ENCODE data around the gene USP5.

The USP5 gene

DNA sequence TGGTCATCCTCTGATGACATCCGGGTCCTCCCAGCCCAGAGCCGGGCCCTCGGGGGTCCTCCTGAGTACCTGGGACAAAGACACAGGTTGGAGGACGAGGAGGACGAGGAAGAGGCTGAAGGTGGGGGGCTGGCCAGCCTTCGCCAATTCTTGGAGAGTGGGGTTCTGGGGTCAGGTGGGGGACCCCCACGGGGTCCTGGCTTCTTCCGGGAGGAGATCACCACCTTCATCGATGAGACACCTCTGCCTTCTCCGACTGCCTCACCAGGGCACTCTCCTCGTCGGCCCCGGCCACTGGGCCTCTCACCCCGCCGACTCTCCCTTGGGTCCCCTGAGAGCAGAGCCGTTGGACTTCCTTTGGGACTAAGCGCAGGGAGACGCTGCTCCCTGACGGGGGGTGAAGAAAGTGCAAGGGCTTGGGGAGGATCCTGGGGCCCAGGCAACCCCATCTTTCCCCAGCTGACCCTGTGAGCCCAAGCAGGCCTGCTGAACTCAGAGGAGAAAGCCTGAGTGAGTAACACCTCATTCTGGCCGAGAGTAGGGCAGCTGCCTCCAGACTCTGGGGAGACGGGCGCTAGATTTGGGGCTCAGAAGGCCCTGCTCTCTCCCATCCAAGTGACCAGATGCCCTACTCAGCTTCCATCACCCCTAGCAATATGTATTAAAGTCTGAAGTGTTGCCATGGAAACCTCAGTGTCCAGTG, 25.1 kb upstream of the USP5 start:
- DNase-seq, result no peak

DNA sequence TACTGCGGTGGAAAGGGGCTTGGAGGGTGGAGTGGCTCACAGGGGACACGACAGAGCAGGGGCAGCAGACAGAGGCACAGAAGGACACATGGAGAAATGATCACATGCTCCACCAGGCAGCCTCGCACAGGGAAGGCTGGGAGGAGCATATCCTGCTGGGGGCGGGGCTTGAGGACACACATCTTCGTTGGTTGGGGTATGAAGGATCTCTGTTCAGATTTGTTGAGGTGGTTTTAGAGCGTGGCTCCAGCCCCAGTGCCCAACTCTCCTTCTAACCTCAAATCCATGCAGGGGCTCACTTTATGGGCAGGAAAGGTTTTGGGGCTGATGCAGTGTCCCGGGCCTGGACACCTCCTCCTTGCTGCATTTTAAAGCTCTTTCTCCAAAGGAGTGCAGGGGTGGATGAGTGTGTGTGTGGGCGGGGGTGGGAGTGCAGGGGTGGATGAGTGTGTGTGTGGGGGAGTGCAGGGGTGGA, 24.5 kb upstream of the USP5 start:
- DNase-seq, result no peak

DNA sequence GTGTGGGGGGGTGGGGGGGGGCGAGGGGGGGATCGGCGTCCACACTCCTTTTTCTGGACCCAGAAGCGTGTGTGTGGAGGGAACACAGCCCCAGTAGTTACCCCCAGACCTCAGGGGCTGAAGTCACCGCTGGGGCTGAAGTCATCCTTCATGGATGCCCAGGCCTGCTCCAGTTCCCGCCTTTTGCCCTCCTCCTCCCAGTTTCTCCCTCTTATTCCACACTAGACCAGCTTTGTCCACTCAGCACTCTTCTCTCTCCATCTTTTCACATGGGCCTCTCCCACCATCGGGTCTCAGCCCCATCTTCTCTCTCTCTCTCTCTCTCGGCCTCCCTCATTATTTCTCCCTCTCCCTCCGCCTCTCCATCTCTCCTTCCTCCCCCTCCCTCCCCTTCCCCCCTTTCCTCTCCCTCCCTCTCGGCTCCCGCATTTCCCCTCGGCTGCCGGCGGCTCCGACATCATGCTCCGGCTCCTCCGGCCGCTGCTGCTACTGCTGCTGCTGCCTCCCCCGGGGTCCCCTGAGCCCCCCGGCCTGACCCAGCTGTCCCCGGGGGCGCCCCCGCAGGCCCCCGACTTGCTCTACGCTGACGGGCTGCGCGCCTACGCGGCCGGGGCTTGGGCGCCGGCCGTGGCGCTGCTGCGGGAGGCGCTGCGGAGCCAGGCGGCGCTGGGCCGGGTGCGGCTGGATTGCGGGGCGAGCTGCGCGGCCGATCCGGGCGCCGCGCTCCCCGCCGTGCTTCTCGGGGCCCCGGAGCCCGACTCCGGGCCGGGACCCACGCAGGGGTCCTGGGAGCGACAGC, 23.8 kb upstream of the USP5 start, which contains the start of gene P3H3:
Gene P3H3, plus strand, starts transcription at position 426 of the 799 bp plus-strand sequence. Its CDS starts 34 bp downstream, at position 460.
- no peak for DNase-seq

DNA sequence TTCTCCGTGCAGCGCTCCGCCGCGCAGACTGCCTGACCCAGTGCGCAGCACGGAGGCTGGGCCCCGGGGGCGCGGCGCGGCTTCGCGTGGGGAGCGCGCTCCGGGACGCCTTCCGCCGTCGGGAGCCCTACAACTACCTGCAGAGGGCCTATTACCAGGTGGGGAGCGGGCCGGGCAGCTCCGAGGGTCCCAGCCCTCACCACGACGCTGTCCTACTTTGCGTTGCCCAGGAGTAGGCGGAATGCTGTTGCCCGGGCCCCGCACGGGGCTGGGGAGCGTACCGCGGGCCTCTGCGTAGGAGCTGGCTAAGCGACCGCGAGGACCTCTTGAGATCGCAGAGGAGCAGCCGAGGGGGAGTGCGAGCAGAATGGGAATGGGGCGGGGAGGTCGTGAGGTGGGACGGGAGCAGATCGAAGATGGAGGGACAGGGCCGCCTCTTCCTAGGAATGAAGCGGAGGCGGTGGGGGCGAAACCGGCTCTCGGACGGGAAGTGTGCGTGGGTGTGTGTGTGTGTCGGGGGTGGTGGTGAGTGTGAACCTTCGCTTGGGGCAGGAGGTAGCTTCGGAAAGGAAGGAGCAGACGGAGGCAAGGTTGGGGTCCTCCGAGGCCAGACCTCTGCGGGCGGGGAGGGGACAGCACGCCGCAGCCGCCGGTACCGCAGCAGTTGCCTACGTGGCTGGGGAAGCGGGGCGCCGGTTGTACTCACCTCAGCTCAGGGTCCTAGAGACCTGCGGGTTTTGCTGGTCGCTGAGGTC, 23.0 kb upstream of the USP5 start:
- no peak for DNase-seq

DNA sequence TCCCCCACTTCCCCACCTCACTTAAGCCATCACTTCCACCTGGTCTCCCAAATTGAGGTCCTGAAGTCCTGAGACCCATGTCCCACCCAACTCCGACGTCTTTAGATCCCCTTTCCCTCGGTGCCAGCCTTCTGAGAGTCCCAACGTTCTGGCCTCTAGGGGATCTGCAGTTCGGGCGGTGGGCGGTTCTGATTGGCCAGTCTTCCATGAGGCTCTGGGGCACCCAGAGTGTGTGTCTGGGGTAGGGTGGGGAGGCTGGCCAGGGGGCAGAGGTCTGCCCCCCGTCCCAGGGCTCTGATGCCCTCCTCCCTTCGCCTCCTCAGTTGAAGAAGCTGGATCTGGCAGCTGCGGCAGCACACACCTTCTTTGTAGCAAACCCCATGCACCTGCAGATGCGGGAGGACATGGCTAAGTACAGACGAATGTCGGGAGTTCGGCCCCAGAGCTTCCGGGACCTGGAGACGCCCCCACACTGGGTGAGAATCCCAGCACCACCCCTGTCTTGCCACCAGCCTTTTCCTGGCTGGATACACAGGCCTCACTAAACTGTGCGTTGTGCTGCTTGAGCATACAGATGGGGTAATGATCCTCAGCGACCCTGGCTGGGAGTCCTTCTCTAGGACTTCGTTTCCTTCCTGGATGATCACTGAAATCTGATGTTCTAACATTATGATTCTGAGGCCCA, 22.3 kb upstream of the USP5 start:
- DNase-seq, result no peak

DNA sequence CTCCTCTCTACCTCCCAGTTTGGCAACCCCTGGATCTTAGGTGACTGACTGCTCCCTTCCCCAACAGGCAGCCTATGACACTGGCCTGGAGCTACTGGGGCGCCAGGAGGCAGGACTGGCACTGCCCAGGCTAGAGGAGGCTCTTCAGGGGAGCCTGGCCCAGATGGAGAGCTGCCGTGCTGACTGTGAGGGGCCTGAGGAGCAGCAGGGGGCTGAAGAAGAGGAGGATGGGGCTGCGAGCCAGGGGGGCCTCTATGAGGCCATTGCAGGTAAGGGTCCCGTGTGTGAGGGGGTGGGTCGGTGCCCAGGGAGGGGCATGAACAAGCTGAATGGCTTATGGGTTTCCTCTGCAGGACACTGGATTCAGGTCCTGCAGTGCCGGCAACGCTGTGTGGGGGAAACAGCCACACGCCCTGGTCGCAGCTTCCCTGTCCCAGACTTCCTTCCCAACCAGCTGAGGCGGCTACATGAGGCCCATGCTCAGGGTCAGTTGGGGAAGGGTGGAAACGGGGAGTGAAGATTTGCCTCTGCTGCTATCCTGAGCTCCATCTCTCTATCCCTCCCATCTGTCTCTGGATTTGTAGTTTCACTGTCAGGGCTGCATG, 21.6 kb upstream of the USP5 start:
- no peak for DNase-seq

DNA sequence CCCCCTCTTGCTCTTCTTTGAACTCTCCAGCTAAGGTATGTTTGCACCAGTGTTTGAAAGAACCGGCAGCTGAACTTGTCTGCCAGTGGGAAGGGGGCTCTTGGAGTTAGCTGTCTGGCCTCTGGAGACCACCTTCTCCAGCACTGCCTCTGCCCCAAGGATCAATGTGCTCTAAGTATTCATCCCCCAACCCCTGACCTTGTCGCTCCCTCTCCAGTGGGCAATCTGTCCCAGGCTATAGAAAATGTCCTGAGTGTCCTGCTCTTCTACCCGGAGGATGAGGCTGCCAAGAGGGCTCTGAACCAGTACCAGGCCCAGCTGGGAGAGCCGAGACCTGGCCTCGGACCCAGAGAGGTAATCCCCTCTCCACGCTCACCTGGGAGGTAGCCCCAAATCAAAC, 21.0 kb upstream of the USP5 start:
- no peak for DNase-seq

DNA sequence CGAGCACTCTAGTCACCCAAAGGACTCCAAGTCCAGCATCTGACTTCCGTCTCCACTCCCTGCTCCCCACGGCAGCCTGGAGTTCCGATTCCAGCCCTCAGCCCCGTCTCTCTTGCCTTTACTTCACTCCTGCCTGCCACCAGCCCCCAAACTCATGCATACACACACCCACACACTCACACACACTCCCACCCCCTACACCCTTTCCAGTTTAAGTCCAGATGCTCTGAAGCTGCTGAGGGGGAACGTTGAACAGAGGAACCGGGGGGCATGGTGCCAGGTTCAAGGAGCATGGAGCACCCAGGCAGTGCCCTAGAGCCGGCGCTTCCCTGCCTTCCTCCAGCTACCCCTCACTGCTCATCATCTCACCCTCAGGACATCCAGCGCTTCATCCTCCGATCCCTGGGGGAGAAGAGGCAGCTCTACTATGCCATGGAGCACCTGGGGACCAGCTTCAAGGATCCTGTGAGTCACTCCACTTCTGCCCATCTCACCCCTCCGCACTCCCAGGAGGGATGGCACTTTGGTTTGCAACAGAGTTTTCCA, 20.4 kb upstream of the USP5 start:
- no peak for DNase-seq

DNA sequence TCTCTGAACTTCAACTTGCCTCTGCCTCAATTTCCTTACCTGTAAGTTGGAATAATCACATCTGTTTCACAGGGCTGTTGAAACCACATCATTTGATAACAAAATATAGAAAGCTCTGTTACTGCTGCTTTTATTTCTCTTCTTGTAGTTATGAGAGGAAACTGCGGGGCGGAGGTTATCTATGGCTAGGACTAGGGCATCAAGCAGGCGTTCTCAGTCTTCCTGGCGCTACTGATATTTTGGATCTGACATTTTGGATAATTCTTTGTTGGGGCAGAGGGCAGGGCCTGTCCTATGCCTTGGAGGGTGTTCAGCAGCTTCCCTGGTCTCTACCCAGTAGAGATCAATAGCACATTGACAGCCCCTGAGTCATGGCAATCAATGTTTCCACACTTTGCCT, 19.8 kb upstream of the USP5 start:
- no peak for DNase-seq

DNA sequence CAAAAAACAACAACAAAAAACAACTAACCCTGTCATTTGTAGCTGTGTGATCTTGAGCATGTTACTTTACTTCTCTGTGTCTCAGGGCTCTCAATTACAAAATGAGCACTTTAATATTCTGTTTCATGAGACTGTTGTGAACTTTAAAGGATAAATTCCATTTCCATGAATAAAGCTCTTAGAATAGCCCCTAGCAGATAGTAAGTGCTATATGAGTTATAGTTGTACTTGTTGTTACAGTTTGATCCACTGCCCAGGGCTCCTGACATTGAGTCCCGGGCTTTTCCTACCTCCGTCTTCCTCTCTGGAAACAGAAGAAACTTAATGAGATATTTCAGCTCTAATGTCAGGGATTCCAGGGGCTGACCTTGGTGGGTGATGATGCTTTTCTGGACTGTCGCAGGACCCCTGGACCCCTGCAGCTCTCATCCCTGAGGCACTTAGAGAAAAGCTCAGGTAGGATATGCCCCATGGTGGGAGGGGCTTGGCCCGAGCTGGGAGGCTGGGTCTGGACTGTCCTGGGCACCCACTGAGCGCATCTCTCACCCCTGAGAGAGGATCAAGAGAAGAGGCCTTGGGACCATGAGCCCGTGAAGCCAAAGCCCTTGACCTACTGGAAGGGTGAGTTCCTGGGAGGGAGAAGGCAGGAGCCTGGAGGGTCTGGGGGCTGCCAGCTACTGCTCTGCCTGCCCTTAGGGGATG, 18.6 kb upstream of the USP5 start:
- no peak for DNase-seq

DNA sequence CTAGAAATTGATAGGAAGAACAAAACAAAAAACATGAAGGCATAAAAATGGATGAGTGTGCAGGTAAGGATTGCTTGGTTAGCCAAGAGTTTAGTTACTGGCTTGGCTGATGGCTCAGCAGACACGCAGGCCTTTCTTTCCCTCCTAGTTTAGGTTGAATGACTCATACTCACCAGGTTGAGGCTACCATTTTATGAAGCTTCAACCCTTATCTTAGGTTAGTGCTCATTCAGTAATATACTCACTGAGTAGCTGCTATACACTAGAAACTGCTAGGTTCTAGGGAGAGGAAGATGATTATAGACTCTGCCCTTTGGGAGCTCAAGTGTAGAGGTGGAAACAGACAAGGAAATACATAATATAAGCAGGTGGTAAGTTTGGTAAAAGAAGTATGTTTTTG, 17.7 kb upstream of the USP5 start:
- no peak for DNase-seq

DNA sequence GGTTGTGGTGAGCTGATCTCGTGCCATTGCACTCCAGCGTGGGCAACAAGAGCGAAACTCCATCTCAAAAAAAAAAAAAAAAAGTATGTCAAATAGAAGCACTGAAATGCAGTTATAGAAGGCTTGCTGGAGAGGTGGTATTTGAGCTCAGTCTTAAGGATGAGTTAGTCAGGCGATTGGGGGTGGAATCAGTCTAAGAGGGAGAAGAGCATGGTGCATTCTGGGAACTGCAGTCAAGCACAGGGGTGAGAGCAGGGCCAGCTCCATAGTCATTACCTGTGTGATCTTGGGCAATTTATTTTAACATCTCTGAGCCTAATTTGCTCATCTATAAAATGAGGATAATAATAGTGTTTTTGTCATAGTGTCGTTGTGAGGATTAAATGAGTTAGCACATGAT, 17.1 kb upstream of the USP5 start:
- no peak for DNase-seq

DNA sequence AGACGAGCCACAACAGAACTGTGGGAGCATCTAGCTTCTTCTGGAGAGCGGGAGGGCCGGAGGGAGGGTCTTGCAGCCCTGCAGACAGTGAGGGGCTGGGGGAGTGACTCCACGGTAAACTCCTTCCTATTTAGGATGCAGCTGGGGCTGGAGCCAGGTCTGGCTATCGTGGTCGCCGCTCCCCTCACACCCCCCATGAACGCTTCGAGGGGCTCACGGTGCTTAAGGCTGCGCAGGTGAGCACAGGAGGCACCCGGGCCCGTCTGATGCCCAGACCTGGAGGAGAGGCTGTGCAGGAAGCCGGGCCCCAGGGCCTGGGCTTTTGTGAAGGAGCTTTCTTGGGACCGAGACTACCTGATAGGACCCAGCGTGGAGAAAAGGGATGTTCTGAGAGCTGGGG, 15.1 kb upstream of the USP5 start:
- DNase-seq, result no peak

DNA sequence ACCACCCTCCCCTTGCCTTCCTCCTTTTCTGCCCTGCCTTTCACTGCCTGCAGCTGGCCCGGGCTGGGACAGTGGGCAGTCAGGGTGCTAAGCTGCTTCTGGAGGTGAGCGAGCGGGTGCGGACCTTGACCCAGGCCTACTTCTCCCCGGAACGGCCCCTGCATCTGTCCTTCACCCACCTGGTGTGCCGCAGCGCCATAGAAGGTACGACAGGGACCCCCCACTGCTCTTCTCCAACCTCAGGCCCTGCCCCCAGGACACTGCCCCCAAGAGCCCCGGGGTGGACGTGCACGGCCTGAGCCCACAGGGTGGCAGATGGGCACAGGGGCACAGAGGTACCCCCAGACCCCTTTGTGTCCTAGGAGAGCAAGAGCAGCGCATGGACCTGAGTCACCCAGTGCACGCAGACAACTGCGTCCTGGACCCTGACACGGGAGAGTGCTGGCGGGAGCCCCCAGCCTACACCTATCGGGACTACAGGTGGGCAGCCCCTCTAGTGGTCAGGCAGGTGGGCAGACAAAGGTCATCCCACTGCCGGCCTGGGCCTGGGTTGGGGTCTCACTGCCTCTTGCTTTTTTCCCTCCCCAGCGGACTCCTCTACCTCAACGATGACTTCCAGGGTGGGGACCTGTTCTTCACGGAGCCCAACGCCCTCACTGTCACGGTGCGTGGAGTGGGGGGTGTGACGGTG, 14.4 kb upstream of the USP5 start:
- no peak for DNase-seq

DNA sequence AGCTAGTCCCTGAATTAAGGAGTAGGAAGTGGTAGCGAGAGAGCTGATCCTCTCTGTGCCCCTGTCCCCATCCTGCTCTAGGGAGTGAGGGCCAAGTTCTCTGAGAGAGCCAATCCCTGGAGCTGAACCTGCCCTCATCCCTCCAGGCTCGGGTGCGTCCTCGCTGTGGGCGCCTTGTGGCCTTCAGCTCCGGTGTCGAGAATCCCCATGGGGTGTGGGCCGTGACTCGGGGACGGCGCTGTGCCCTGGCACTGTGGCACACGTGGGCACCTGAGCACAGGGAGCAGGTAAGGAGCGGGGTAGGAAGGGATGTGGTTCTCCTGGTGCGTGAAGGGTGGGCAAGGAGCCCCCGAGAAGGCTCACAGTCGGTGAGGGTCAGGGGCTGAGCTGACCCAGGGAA, 13.1 kb upstream of the USP5 start:
- DNase-seq, result no peak

DNA sequence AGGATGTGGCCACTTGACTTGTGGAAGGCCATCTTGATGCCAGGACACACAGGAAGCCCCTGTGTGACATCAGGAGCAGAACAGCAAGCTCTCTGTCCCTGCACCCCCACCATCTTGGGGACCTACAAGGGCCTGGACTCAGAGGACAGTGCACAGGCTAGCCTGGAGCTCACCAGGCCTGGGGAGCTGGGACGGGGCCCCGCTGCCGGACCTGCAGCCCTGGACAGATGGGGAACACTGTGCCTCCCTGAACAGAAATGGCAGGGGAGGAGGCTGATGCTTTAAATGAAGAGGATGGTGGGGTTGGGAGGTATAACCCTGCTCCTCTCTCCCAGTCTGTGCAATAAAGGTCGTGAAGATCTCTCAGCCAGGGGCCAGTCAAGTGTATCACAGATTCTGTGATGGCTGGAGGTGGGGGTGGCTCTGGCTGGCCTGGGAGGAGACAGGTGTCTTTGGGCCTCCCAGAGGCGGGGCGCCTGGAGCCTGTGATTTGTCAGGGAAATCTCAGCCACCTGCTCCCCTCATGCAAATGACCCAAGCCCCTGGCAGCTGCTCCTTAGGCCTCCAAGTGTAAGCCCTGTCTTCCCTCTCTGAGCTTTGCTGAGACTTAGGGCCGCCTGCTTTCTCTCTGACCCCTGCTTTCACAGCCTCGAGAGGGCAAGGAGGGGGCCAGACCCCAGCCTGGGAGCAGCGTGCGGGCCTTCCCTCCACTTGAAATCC, 12.3 kb upstream of the USP5 start:
- DNase-seq, result peak; percentile 57

DNA sequence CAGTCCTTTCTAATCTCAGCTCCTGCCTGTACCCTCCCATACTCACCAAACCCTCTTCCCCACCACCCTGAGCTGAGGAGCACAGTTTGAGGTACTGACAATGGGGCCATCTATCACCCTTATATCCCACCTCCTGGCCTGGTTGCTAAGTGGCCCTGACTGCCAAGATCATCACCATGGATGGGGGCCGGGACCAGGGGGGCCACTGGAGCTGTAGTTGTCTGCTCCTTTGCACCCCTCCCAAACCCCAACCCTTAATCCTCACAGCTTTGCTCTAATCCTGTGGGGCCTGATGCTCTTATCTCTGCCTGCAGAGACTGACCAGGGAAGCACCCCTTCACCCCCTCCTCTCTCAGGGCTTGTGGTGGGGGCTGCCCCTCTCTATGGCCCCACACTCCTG, 11.6 kb upstream of the USP5 start:
- DNase-seq, result no peak

DNA sequence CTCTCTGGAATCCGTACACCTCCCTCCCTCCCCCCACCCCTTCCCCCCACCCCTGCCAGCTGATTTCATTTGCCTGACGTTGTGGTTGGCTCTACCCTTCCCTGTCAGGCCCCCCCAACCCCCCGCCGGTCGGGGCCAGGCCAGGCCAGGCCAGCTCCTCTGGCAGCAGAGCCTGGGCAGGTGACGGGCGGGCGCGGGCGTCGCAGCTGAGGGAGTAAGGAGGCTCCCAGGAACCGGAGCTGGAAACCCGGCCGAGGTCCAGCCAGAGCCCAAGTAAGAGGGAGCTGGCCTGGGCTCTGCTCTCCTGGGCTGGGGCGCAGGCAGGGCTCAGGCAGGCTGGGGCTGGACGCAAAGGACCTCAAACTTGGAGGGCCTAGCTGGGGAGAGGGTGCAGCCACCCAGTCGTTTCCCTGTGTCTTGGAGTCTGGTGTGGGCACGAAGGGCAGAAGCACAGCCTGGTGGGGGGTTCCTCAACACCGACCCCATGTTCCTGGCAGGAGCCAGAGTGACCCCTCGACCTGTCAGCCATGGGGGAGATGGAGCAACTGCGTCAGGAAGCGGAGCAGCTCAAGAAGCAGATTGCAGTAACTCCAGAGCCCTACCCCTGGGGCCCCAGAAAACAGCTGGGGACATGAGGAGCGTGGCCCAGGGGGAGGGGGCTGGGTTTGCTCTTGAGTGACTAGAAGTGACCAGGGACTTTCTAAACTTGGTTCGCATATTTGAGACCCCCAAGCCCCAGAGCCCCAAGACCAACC, 11.0 kb upstream of the USP5 start, which contains the start of gene GNB3:
Gene GNB3, plus strand, starts transcription at position 165 of the 755 bp plus-strand sequence. Its CDS starts 363 bp downstream, at position 528.
- no peak for DNase-seq

DNA sequence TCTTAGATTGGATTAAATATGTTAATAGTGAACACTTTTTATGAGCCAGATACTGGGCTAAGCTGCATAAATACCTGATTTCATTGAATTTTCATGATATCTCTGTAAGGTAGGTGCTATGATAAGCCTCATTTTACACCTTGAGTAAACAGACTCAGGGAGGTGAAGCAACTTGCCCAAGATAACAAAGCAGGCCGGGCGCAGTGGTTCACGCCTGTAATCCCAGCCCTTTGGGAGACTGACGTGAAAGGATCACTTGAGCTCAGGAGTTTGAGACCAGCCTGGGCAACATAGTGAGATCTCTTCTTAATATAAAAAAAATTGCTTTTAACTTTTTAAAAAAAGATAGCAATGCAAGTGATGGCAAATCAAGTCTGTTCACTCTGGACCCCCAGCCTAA, 9.9 kb upstream of the USP5 start:
- no peak for DNase-seq
